Measurements from ENCODE around the gene CNTFR. TPM values are rescaled to one million over a fixed set of nuclear protein-coding genes. Genes with fewer than 3 reads are reported as not detected.

Gene CNTFR
- total and polyA plus RNA-seq, 2 experiments from 2014 or later: 0.73 to 1.9 TPM

DNA sequence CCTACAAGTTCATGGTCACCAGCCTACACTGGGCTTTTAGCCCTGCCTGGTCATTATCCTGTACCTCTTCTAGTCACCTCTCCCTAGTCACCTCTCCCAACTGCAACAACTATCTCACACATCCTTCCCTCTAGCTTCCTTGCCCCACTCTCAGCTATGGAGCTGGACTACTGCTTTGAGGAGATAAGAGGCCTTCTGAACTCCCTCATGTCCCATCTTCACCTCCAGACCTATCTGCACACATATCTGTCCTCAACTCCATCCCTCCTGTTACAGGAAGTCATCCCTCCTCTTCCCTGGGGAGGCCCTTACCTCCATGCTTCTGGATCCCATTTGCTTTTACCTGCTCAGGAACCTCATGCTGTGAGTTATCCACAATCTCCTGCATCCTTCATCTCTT is 16.7 kb upstream of the CNTFR start (continued):
- TF ChIP-seq, protein P1, sequence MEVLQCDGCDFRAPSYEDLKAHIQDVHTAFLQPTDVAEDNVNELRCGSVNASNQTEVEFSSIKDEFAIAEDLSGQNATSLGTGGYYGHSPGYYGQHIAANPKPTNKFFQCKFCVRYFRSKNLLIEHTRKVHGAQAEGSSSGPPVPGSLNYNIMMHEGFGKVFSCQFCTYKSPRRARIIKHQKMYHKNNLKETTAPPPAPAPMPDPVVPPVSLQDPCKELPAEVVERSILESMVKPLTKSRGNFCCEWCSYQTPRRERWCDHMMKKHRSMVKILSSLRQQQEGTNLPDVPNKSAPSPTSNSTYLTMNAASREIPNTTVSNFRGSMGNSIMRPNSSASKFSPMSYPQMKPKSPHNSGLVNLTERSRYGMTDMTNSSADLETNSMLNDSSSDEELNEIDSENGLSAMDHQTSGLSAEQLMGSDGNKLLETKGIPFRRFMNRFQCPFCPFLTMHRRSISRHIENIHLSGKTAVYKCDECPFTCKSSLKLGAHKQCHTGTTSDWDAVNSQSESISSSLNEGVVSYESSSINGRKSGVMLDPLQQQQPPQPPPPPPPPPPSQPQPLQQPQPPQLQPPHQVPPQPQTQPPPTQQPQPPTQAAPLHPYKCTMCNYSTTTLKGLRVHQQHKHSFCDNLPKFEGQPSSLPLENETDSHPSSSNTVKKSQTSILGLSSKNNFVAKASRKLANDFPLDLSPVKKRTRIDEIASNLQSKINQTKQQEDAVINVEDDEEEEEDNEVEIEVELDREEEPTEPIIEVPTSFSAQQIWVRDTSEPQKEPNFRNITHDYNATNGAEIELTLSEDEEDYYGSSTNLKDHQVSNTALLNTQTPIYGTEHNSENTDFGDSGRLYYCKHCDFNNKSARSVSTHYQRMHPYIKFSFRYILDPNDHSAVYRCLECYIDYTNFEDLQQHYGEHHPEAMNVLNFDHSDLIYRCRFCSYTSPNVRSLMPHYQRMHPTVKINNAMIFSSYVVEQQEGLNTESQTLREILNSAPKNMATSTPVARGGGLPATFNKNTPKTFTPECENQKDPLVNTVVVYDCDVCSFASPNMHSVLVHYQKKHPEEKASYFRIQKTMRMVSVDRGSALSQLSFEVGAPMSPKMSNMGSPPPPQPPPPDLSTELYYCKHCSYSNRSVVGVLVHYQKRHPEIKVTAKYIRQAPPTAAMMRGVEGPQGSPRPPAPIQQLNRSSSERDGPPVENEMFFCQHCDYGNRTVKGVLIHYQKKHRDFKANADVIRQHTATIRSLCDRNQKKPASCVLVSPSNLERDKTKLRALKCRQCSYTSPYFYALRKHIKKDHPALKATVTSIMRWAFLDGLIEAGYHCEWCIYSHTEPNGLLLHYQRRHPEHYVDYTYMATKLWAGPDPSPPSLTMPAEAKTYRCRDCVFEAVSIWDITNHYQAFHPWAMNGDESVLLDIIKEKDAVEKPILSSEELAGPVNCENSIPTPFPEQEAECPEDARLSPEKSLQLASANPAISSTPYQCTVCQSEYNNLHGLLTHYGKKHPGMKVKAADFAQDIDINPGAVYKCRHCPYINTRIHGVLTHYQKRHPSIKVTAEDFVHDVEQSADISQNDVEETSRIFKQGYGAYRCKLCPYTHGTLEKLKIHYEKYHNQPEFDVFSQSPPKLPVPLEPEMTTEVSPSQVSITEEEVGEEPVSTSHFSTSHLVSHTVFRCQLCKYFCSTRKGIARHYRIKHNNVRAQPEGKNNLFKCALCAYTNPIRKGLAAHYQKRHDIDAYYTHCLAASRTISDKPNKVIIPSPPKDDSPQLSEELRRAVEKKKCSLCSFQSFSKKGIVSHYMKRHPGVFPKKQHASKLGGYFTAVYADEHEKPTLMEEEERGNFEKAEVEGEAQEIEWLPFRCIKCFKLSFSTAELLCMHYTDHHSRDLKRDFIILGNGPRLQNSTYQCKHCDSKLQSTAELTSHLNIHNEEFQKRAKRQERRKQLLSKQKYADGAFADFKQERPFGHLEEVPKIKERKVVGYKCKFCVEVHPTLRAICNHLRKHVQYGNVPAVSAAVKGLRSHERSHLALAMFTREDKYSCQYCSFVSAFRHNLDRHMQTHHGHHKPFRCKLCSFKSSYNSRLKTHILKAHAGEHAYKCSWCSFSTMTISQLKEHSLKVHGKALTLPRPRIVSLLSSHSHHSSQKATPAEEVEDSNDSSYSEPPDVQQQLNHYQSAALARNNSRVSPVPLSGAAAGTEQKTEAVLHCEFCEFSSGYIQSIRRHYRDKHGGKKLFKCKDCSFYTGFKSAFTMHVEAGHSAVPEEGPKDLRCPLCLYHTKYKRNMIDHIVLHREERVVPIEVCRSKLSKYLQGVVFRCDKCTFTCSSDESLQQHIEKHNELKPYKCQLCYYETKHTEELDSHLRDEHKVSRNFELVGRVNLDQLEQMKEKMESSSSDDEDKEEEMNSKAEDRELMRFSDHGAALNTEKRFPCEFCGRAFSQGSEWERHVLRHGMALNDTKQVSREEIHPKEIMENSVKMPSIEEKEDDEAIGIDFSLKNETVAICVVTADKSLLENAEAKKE (CRISPR knock-in tag; IDR thresholded peaks at IDR 0.05): no peak
- TF ChIP-seq, protein P2, sequence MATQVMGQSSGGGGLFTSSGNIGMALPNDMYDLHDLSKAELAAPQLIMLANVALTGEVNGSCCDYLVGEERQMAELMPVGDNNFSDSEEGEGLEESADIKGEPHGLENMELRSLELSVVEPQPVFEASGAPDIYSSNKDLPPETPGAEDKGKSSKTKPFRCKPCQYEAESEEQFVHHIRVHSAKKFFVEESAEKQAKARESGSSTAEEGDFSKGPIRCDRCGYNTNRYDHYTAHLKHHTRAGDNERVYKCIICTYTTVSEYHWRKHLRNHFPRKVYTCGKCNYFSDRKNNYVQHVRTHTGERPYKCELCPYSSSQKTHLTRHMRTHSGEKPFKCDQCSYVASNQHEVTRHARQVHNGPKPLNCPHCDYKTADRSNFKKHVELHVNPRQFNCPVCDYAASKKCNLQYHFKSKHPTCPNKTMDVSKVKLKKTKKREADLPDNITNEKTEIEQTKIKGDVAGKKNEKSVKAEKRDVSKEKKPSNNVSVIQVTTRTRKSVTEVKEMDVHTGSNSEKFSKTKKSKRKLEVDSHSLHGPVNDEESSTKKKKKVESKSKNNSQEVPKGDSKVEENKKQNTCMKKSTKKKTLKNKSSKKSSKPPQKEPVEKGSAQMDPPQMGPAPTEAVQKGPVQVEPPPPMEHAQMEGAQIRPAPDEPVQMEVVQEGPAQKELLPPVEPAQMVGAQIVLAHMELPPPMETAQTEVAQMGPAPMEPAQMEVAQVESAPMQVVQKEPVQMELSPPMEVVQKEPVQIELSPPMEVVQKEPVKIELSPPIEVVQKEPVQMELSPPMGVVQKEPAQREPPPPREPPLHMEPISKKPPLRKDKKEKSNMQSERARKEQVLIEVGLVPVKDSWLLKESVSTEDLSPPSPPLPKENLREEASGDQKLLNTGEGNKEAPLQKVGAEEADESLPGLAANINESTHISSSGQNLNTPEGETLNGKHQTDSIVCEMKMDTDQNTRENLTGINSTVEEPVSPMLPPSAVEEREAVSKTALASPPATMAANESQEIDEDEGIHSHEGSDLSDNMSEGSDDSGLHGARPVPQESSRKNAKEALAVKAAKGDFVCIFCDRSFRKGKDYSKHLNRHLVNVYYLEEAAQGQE (IDR thresholded peaks at IDR 0.05; ENCODE audit: unreplicated experiment): no peak
- TF ChIP-seq ZNF114 (CRISPR knock-in tag; IDR thresholded peaks at IDR 0.05): no peak

DNA sequence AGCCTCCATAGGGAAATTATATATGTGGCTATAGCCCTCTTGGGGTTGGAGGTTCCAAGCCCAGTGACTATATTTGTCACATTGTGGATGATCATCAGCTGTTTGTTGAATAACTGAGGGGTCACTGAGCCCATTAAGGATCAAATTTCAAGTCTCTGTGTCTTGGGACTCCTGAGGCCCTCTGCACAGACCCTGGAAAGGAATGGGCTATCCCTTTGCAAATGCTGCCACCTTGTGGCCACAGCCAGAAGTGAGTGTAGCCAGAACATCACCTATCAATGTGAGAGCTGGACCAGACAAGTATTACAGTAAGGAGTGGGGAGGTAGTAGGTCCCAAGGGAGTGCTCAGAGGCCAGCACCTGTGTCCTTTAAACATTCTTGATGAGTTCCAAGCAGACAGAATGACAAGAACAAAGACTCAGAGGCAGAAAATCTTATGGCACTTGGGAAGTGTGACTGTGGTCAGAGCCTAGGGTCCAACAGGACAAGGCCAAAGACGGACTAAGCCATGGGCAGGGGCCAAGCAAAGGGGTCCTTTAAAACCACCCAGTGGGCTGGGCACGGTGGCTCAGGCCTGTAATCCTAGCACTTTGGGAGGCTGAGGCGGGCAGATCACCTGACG is 14.2 kb upstream of the CNTFR start:
- Mint-ChIP-seq H3K27me3 (ENCODE audit: insufficient read depth, low read depth, poor library complexity) (peaks cover 6% of the 10 kb centered on the region), H3K4me1 (peaks cover 13% of the 10 kb centered on the region), H3K27ac (no peak overlapping the region), H3K9me3 (no peaks in the 10 kb centered on the region; the same call in 2 of the 3 replicates), H3K4me3 (no peak overlapping the region), H3K36me3 (ENCODE audit: low read depth) (no peaks in the 10 kb centered on the region)
- Histone ChIP-seq H3K27me3 (ENCODE audit: insufficient read depth) (no peaks in the 10 kb centered on the region), H3K27ac (ENCODE audit: low read depth) (no peak overlapping the region), H3K4me3 (no peak overlapping the region), H3K79me2 (replicated peaks; ENCODE audit: insufficient read depth) (no peaks in the 10 kb centered on the region), H2AFZ (no peak overlapping the region), H3K4me2 (no peak overlapping the region), H3K36me3 (ENCODE audit: insufficient read depth) (no peaks in the 10 kb centered on the region), H3K9me2 (ENCODE audit: insufficient read depth) (no peaks in the 10 kb centered on the region), H3F3A (replicated peaks; ENCODE audit: low read depth) (no peaks in the 10 kb centered on the region), H4K20me1 (replicated peaks; ENCODE audit: insufficient read depth) (no peaks in the 10 kb centered on the region), H3K4me1 (ENCODE audit: insufficient read depth) (no peaks in the 10 kb centered on the region)
- peak; percentile 90 for DNase-seq (ENCODE audit: low spot score)
- ATAC-seq: peak; percentile 93
- TF ChIP-seq POLR2AphosphoS5 (IDR thresholded peaks at IDR 0.05; ENCODE audit: low read depth): no peak
- TF ChIP-seq, protein P3, sequence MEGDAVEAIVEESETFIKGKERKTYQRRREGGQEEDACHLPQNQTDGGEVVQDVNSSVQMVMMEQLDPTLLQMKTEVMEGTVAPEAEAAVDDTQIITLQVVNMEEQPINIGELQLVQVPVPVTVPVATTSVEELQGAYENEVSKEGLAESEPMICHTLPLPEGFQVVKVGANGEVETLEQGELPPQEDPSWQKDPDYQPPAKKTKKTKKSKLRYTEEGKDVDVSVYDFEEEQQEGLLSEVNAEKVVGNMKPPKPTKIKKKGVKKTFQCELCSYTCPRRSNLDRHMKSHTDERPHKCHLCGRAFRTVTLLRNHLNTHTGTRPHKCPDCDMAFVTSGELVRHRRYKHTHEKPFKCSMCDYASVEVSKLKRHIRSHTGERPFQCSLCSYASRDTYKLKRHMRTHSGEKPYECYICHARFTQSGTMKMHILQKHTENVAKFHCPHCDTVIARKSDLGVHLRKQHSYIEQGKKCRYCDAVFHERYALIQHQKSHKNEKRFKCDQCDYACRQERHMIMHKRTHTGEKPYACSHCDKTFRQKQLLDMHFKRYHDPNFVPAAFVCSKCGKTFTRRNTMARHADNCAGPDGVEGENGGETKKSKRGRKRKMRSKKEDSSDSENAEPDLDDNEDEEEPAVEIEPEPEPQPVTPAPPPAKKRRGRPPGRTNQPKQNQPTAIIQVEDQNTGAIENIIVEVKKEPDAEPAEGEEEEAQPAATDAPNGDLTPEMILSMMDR (conservative IDR thresholded peaks at IDR 0.05; ENCODE audit: low read depth in 2 of 2): peak; percentile 99

Data from GM23338 (cell line).